8988T (cell line): Measurements from ENCODE around the gene CFAP58.

Source experiments
- DNase-seq: peaks from one replicate; pipeline ENCODE4 v3.0.0; 2011

Gene CFAP58

DNA sequence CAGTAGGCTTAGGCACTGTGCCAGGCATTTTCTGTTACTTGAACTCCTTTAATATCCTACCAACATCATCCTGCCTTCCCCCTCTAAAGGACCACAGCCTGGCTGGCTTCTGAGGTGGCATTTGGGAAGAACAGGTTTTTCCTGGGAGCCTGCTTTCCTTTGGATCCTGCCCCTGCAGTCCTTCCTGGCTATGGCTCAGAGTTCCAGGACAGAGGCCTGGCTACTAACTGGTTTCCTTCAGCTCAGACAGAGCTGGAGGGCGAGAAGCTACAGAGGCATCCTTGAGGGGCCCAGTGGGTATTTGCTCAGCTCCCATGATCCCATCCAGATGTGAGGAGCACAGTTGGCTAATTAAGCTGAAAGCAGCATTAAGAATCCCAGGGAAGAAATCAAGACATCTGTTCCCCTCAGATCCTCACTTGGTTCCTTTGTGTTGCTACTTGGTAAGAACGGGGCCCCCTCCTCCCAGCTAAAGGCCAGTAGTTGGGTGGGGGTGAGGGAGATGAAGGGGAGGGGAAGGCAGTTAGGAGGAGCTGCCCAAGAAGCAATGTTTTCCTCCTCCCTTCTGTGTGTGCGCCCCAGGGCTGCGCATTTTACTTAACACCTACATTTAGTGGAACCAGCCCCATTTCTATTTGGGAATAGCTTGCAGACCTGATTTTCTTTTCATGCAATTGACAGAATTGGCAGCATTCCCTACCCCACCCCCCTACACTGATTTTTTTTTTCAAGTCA is 144.9 kb downstream of the CFAP58 start:
- no peak for DNase-seq

DNA sequence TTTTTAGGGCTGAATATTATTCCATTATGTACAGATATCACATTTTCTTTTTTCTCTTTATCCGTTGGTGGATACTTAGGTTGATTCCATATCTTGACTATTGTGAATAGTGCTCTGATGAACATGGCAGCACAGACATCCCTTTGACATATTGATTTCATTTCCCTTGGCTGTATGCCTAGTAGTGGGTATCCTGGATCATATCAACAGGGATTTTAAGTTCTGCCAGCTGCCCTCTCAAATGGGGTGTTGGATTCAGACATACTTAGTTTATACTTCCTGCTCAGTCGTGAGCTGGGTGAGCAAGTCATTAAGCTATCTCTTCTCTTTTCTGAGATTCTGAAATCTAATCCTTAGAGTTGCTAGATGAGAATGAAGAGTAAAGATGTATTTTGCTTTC is 147.8 kb downstream of the CFAP58 start:
- no peak for DNase-seq

GRCh38 chr10:104501864-104502579 is 148.4 kb downstream of the CFAP58 start:
- no peak for DNase-seq

- DNase-seq, result no peak
Measured at GRCh38 chr10:104502907-104503306, 149.3 kb downstream of the CFAP58 start.
